ENCODE data around the gene FMNL3.

FMNL3 gene

DNA sequence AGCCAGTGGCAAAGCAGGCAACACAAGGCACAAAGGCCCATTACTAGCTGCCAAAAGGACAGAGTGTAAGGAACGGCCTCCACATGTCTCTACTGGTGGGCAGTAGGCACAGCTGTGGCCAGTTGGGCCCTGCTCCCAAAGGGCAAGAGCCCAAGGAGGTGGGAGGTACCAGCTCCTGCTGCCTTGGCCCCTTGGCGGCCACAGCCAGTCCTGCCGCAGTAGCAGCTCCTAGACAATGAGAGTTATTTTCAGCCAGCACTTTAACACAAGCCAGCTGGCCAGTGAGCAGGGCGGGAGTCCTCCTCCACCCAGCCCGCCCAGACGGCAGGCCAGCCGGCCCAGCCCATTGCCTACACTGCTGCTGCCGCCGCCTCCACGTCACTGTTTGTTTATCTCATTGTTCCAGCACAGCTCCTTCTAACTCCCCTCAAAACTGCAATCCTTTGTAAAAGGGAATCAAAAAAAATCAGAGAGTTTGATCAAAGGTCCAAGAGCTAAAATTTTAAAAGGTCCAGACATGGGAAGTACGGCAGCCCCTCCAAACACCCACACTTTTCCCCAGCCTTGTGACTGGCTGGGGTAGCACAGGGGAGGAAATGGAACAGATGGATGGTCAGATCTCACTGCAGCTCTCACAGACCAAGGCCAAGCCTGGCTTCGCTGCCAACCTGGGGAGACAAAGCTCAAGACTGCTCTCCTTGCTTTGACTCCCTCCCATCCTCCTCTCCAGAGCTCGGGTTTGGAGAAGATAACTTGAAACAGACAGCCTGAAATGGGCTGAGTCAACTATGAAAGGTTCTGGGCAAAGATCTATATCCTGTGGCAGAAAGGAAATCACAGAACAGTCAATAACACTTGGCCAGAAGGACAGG is 33.5 kb downstream of the FMNL3 start:
- no peak for DNase-seq (ENCODE audit: low read depth)

GRCh38 chr12:49672301-49673217 is 34.6 kb downstream of the FMNL3 start:
- DNase-seq (ENCODE audit: low read depth) = no peak

DNA sequence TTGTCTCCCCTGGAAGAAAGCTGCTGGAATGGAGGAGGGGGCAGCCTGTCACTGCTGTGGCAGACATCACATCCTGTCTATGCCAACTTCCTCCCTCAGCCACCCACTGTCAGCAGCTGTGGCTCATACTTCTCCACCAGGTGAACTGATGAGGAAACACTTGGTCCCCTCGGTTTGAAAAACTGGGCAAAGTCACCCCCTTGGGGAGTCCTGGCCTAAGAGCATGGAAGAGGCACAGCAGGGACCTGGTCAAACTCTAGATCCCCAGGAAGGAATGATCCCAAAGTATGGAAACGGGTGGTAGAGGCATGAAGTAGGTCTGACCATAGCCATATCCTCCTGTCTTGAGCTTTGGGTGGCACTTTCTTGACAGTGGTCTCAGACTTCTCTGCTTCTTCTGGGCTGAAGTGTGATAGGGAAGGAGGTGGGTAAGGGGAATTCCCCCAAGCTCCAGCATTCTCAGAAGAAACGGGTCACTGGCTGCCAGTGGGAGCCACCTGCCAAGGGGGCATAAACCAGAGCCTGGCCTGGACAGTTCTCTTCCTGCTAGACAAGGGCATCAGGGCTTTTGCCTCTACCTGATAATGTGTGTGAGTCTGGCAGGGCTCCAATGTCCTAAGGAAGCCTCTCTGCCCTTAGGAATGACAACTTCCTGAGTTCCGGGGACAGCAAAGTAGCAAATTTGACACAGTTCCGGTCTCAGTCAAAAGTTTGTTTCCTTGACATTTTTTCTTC is 36.0 kb downstream of the FMNL3 start:
- peak; percentile 38 for DNase-seq (ENCODE audit: low read depth)

DNA sequence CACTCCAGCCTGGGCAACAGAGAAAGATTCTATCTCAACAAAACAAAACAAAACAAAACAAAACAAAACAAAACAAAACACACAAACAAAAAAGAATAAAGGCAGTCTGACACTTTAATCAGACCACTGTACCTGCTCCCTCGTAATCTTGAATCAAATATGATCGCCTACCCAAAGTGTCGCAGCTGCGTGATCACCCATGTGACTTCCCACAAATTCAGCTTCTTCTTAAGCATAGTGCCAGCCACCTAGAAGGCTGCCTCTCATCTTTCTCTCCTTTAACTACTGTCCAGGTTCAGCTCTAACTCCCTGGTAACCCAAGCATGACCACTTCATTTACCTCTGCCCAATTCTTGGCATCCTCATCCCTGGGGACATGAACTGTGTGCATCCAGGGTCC is 37.4 kb downstream of the FMNL3 start:
- DNase-seq (ENCODE audit: low read depth) = no peak

DNA sequence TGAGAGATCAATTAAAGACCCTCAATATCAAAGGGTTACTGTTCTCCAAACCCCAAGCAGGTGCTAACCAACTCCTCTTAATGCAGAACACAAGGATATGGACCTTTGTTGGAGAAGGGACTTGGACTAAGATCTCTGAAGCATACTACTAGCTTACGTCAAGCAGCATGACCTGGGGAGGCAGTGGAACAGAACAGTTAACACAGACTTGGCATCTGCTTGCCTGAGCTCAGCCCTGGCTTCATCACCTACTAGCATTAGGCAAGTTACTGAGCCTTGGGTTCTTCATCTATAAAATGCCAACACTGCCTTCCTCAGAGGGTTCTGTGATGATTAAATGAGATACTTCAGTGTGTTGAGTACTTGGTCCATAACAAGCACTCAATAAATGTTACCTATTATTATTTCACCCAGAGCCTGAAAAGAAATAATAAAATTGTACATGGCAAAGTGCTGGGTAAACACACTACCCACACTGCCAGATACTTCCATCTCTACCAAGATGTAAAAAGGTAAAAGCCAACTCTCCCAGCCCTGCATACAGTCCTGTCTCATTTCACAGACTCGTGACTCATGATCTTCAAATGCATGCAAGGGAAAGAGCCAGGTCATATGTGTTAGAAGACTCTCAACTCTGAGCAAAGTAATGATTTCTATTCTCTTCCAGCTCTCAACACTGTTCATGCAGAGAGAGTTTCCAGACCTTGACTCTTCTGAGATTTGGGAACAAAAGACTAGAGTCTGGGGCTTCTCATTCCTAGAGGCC is 39.7 kb downstream of the FMNL3 start:
- DNase-seq (ENCODE audit: low read depth) = no peak

DNA sequence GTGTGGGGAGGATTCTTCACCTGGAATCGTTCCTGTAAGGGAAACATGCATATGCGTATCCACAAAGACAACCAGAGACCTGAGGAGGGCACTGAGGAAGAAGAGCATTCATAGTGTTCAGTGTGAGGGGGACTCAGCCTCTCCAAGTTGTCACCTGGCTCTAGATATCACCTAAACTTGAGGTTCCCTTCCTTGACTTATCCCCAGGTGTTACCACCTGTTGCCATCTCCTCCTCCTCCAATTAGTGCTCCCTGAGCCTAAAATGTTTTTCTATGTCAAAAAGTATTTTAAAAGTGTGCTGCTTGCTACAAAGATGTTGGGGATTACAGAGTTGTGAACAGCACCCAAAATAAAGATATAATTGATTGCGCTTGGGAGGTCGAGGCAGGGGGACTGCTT is 41.0 kb downstream of the FMNL3 start:
- no peak for DNase-seq (ENCODE audit: low read depth)

DNA sequence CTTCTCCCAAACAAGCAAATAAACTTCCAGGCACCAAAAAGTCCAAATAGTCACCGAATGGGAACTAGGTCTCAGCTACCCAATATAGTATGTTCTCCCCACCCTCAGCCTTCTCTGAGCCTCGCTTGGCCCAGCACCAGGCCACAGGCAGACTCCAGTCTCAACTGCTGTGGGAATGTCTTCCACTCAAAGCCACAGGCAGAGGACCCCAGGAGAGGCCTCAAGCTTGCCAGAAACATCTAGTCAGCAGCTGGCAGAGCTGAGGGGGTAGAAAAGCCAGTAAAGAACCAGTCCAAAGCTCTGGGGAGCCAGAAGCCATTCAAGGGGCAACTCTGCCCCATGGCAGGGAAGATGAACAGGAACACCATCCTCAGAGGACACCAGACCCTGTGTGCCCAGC is 41.8 kb downstream of the FMNL3 start:
- DNase-seq (ENCODE audit: low read depth) = no peak

DNA sequence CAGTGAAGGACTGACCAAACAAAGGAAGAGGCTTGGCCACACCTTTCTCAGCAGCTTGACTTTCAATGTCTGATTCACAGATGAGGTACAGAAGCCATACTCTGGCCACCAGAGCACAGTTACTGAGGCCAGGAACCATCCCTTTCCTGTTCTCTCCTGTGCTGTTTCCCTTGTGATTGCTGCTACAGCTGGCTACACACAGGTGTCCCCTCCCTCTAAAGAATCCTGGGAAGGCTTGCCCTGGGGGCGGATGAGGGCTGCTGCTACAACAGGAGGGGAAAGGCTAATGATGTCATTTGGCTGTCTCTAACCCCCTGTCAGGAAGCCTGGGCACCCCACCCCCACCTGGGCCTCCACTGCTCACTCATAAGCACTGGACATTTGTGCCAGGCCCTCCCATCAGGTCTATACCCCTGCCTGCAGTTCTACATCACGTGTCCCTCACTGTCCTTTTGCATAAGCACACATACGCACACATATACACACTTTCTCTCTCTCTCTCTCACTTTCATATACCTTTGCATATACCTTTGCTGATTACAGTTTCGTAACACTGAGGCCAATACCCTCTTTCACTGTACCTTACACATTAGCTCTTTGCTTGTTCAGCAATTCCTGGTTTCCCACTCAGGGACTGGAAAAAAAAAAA is 42.5 kb downstream of the FMNL3 start:
- no peak for DNase-seq (ENCODE audit: low read depth)

DNA sequence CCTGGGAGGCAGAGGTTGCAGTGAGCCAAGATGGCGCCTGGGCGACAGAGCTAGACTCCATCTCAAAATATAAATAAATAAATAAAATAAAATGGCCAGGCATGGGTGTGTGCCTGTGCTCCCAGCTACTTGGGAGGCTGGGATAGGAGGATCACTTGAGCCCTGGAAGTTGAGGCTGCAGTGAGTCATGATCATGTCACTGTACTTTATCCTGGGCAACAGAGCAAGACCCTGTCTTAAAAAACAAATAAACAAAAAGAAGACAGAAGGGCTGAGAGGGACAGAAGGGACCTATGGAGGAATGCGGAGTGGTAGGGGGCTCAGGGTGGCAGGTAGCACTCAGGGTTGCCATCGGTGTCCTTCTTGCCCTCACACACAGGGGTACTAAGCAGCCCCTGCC is 43.0 kb downstream of the FMNL3 start:
- DNase-seq (ENCODE audit: low read depth) = no peak

DNA sequence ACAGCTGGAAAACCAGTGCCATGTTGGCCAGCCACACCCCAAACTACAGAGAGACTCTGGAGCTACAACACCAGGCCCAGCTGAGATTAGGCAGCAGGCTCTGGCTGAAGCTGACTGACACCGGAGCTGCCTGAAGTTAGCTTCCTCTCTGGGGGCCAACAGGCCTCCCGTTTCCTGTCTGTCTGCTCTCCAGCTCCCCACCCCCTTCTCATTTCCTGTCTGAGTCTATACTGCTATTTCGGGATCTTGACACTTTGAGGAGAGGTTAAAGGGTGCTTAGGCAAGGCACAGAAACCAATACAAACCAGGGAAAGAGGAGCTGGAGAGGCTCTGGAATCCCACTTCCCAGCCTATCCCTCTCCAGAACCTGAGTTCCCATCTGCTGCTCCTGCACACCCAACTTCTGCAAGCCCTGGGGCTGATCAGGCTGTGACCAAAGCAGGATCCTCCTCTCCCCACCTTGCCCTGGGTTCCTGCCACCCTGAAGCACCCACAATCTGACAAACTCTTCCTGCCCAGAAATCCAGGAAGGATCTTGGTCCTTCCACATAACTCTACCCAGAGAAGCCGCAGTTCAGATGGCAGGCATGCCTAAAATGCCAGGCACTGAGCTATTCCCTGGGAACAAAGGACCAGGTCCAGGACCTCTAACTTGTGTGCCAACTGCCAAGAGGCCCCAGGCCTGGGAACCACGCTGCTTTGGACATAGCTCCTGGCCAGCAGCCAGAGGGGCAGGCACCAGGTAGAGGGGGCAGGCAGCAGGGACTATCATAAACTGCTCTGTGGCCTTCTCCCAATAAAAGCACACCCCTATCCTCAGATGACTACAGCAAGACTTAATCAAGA is 44.0 kb downstream of the FMNL3 start:
- peak; percentile 61 for DNase-seq (ENCODE audit: low read depth)

- DNase-seq (ENCODE audit: low read depth) = no peak
These were observed 45.5 kb downstream of the FMNL3 start for GRCh38 chr12:49661746-49662145.

DNA sequence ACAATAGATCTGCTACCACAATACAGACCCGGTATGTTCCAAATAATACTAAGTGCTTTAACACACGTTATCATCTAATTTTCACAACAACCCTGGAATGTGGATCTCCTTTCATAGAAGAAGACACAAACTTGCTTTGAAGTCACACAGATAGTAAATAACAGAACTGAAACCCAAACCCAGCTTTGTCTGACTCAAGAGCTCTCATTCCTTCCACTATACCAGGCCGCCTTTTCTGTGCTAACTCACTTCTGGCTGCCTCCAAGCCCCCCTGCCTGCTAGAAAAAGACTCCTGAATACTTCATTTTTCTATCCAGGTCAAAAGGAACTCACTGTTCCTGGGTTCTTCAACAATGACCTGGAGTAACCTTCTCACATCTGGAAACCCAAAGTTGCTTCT is 46.0 kb downstream of the FMNL3 start:
- DNase-seq (ENCODE audit: low read depth) = no peak

DNA sequence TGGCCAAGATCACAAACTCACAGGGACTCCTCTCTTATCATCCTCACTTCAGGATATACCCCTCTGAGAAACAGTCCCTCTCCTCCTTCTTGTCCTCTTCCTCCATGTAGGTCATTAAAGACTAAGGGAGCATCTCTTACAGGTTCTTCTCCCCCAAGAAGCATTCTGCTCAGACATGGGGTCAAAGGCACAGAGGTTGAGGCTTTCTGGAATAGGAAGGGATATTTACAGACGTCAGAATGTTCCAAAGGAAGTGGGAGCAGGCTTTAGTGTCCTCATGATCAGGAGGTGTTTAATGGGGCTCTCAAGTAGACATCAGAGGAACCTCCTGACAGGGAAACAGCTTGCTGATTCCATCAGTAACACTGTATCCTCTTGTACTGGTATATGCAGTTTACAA is 47.5 kb downstream of the FMNL3 start:
- no peak for DNase-seq (ENCODE audit: low read depth)

DNA sequence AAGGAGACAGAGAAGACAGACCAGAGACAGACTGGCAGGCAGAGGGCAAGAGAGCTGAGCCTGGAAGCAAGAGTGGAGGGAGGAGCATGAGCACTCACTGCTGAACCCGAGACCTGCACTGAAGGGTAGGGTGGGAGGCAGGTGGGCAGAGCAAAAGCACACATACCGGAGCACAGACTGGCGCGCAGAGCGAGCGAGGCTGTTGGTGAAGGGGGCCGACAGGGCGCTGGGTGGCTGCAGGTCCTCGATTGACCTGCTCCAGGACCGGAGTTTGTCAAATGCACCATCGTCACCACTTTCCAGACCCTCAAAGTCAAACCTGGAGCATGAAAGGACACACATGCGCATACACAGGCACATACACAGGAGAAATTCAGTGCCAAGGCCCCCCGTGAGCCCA is 48.9 kb downstream of the FMNL3 start:
- DNase-seq (ENCODE audit: low read depth) = no peak

DNA sequence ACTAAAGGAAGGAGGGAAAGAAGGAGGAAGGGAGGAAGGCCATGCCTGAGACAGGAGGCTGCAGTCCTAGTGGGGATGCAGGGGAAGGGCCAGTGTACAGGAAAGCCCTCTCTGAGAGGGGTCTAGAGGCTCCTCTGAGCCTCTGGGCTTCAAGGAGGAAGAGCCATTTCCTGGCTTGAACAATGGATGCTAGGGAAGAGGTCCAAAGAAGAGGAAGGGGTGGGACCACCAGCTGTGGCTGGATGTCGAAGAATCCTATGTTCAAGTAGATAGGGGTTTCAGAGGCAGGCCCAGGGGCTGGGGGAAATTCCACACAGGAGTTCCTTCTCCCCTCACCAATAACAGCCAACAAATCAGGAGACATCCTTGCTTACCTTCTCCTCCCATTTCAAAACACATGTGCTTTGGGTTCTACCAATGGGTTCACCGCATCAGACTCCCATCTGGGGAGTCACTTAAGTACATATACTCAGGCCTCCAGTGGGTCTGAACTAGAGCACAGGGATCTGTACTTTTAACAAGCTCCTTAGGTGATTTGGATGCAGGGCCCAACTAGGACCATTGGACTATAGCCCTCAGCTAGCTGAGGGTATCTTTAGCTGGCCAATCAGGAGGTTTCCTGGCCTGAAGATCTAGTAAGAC is 51.5 kb downstream of the FMNL3 start:
- DNase-seq (ENCODE audit: low read depth) = no peak

DNA sequence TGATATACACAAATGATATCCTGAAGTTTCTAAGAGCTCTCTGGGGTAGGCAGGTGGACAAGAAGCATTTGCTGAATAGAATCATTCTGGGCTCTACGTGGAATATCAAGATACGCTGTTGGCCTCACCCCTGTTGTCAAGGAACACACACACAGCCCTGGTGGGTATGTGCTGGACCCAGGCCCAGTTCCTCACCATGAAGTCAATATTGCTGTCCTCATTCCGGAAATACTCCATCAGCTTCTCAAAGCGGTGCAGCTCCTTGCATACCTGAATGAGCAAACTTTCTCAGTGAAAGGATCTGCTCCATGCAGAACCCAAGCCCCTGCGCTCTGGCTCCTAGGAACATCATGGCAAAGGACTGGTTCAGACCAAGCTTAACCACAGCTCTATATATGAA is 52.5 kb downstream of the FMNL3 start:
- DNase-seq (ENCODE audit: low read depth) = no peak

DNA sequence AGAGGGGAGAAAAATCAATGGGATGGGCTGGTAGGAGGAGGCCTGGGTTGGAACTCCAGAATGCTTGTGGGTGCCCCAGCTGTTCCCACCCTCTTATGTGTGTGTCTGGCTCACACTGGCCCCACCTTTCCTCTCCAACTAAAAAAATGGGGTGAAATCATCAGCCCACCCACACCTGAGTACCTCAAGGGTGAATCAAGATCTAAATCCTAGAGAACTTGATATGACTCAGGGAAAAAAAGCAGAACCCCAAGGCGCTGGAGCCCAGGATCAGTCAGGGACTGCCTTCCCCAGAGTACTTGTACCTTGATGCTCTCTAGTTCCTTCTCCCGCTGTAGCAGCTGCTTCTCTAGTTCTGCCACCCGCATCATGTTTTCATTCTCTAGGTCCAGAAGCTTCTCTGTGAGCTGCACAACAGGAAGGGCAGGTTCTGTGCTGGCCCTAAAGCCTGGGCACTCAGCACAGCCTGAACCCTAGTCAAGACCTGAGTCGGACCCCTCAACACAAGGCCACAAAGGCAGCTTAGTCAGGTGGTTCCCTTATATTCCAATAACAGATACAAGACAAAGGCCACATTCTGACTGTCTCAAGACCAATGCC is 54.2 kb downstream of the FMNL3 start:
- DNase-seq (ENCODE audit: low read depth) = no peak

DNA sequence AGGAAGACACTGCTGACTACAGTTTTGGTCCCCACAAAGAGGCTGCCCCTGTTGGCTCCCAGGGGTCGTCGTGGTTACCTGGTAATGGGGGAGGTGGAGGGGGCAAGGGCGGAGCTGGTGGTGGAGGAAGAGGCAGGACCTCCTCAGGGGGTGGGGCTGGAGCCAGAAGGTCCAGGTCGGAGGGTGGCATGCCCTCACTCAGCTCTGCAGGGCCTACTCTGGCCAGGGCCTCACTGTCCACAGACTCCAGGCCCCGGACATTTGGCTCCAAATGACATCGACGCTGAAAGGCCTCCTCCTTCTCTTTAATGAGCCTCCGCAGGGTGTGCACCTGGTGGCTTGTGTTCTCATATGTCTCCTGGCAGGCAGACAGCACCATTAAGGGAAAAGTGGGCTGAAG is 55.4 kb downstream of the FMNL3 start:
- no peak for DNase-seq (ENCODE audit: low read depth)

- DNase-seq (ENCODE audit: low read depth) = no peak
These were observed 57.3 kb downstream of the FMNL3 start for GRCh38 chr12:49649892-49650291.

Measured in activated T-cell treated with anti-CD3 and anti-CD28 coated beads for 24 hours (primary cell).